ENCODE results near the gene DNAJB13.

GRCh38 chr11:73957654-73958361 is 7.0 kb downstream of the DNAJB13 start:
- no peak for TF ChIP-seq CTCF (IDR thresholded peaks at IDR 0.05; ENCODE audit: insufficient read depth, low read depth, low read length)
- no peak for TF ChIP-seq EZH2 (IDR thresholded peaks at IDR 0.05; ENCODE audit: insufficient read depth, low read length)
